Stimulated activated CD4-positive, alpha-beta T cell treated with anti-CD3 and anti-CD28 coated beads, TNF-alpha, amount 100 ng/mL, for 4 hours (primary cell): ENCODE data around the gene CNN2.

Experiments used
- DNase-seq, 3 experiments: peaks; one replicate each; pipeline ENCODE4 v3.0.0-alpha.2; 2020; ENCODE audit warnings: low read depth in 3 of 3

CNN2 gene

DNA sequence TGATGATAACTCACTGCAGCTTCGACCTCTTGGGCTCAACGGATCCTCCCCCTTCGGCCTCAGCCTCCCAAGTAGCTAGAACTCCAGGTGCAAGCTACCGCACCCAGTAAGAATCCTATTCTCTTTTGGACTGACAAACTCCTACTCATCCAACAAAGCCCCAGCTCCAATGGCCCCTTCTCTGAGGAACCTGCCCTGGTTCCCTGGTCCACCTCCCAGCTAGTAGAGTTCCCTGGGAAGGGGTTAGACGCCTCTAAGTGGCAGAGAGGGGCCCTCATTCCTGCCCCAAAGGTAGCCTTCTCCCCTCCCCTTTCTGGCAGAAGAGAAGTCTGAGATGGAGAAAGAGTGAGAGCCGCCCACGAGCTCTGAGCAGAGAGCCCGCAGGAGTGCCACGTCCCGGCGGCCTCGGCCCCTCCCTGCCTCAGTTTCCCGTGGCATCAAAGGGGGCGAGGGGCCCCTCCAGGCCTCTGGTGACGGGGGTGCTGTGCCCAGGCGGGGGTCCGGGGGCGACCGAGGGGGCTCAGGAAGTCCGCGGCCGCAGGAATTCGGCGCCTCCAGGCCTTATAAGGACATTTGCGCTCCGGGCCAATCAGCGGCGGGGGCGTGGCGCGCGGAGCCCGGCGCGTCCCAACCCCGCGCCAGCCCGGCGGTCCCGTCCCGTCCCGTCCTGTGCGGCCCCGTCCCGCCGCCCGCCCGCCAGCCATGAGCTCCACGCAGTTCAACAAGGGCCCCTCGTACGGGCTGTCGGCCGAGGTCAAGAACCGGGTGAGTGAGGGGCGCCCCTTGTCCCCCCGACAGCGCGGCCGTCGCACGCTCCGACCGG lies at the start of gene CNN2:
Gene CNN2, plus strand, starts transcription at position 649 of the 823 bp plus-strand sequence. Its CDS starts 54 bp downstream, at position 703.
- DNase-seq = peak in 1 of 3 experiments; percentile 54

DNA sequence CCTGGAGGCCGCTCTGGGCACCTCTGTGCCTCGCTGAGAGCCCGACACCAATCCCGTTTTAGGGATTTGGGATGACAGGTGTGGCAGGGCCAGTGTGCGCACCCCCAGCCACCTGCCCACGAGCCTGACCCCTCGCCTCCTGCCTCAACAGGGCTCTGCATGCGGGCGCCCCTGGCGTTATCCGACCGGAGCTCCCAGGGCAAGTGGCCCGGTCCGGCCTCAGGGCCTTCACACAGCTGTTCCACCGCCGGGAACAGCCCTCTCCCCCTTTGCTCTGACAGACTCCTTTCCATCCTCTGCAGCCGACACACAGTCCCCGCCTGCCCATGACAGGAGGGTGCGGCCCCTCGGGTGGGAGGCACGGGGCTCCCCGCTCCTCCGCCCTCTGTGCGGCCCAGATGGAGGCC lies 49.3 kb upstream of the CNN2 start:
- DNase-seq = no peak

DNA sequence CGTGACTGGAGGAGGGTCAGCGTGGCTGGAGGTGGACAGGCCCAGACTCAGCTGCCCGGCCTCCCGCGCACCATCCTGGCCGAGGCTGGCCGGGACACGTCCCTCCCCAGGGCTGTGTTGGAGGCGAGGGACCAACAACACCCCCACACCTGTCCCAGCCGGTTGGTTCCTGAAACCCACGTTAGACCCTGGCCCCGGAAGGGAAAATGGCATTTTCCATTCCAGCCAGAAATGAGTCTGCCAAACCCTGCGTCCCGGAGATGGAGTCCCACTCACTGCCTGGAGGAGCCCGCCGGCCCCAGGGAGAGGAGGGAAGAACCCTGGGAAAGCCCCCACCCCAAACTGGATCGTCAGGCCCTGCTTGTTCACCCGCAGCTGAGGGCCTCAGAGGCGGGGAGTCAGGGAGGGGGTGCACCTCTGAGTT lies 47.1 kb upstream of the CNN2 start:
- no peak for DNase-seq

DNA sequence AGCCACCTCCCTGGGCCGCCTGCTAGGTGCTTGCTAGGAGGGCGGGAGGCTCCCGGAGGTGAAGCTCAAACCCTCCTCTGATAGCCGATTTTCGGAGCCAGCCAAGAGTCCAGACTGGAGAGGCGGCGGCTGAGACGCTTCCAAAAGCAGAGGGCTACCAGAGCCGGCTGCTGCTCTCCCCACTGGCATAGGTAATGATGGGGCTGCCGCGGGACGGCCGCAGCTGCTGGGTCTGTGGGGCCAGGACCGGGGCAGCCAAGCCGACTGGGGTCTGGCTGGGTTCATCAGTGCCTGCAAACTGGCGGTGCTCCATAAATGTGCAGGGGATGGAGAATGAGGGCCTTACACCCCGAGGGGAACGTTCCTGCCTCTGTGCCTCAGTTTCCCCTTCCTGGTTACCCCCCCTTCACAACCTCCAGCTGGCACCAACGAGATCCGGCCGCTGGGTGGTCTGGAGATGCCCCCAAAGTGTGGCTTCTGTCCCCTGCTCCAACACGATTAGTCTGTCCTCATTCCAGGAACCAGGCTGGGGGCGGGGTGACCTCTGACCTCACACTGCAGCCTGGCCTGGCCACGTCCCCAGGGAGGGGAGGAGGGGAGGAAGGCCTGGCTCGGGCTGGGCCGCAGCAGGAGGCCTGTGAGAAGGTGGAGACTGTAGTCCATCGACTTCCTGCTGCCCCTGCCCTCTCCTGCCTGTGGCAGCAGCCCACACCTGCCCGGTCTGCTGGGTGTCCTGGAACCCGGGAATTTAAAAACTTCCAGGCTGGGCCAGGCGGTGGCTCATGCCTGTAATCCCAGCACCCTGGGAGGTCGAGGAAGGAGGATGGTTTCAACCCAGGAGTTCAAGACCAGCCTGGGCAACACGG lies 46.0 kb upstream of the CNN2 start:
- no peak for DNase-seq

DNA sequence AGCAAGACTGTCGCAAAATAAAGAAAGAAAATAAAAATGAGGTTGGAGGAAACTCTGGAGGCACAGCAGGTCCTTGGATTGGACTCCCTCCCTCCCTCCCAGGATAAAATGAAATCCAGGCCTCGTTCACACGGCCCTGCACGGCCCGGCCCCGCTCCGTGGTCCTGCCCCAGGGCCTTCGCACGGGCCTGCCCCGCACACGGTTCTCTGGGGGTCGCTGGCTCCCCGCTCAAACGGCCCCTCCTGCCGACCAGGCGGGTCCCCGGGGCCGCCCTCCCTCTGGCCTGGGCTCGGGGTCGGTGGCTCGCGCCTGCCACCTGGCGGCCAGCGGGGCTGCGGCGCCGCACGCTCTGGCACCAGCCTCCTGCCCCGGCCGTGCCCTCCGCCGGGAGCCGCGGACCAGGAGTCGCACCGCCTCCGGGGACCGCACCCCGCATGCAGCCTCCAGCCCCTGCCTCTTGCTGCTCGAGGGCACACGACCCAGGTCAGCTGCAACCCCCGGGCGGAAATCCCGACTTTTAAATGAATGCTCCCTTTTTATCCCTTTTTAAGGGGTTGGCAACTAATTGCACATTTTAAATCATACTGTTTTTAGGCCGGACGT lies 43.7 kb upstream of the CNN2 start:
- DNase-seq = peak; percentile 54 to 65 (median 58)

DNA sequence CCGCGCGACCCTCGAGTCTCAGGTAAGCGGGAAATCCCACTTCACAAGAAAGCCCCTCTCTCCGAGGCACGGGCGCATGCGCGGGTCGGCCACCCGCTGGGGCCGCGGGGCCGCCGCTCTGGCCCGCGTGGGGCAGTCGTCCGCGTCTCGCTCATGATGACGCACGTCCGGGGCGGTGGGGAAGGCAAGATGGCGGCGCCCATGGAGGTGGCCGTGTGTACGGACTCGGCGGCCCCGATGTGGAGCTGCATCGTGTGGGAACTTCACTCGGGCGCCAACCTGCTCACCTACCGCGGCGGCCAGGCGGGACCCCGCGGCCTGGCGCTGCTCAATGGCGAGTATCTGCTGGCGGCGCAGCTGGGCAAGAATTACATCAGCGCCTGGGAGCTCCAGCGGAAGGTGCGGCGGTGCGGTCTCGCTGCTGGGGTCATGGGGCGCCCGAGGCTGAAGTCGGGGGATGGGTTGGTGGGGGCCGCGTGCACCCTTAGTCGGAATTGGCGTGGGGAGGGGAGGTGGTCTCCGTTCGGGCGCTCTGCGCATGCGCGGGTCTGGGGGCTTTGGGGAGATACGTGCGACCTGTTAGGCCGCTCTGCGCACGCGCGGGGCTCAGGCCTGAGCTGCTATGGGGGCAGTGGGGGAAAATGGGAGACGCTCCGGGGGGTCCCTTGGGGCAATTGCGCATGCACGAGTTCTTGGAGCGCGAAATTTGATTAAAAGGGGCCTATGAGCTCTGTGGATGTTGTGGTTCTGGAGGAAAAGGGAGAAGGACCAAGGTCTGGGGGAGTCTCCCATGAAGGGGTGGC lies 42.0 kb upstream of the CNN2 start, which contains the start of gene WDR18:
Gene WDR18, plus strand, starts transcription at position 181 of the 803 bp plus-strand sequence. Its CDS starts 9 bp downstream, at position 190.
- peak; percentile 79 to 83 (median 81) for DNase-seq

DNA sequence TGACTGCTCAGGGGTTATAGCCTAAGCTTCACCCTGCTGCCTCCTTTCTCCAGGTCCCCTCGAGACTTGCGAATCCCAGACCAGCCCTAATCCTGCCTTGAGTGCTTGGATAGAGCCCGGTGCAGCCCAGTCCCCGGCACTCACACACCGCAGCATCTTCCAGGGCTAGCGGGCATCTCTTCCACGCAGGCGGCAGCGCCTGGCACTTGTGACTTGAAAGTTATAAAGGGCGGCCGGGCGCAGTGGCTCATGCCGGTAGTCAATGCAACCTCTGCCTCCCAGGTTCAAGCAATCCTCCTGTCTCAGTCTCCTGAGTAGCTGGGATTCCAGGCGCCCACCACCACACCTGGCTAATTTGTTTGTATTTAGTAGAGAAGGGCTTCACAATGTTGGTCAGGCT lies 40.3 kb upstream of the CNN2 start:
- DNase-seq = no peak

DNA sequence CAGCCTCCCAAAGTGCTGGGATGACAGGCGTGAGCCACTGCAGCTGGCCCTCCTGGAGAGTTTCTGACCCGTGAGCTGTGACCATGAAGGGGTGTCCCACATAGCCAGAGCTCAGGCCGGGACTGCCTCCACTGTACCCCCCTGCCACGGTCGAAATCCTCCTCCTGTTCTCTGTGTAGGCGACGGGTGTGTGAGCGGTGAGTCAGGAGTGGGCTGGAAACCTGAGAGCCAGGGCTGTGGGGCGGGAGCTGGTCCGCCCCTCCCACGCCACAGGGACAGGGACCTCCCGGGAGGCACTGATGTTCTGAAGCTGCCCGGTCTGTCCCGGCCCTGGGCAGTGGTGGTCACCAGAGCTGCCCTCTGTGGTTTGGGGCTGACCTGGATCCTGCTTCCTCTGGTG lies 38.3 kb upstream of the CNN2 start:
- DNase-seq = no peak

DNA sequence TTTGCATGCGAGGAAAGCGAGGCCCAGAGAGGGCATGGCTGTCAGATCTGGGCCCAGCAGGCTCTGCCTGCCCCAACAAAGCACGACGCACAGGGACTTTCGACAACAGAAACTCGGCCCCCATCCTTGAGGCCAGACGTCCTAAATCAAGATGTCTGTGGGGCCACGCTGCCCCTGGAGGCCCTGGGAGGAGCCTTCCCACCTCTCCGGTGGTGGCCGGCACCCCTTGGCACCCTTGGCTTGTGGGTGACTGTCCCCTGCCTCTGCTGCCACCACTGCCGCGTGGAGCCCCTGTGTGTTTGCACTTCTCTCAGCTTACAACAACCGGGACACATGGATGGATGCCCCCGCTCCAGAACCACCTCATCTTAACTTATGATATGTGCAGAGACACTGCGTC lies 37.9 kb upstream of the CNN2 start:
- DNase-seq = no peak

DNA sequence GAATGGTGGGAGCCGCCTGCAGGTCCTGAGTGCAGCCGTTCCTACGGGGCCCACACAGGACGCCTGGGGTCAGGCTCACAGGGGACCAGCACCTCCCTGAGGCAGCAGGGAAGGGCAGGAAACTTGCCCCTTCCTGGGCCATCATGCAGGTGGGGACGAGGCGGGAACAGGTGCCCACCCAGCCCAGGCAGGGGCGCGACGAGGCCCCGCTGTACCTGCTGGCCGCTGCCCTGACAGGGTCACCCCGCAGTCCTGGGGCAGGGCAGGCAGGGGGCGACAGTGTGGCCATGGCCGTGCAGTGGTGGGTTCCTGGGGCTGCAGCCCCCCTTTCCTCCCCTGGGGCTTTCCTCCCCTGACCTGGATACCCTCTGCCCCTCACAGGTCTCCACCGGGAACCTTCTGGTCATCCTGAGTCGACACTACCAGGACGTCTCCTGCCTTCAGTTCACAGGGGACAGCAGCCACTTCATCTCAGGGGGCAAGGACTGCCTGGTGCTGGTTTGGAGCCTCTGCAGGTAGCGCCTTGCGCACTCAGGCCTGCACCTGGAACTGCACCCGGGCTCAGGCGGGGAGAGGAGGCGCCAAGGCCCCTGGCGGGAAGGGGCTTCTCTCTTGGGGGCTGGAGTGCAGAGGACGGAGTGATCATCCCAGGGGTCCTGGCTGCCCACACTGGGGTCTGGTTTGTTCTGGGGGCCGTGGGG lies 36.9 kb upstream of the CNN2 start:
- DNase-seq = no peak

DNA sequence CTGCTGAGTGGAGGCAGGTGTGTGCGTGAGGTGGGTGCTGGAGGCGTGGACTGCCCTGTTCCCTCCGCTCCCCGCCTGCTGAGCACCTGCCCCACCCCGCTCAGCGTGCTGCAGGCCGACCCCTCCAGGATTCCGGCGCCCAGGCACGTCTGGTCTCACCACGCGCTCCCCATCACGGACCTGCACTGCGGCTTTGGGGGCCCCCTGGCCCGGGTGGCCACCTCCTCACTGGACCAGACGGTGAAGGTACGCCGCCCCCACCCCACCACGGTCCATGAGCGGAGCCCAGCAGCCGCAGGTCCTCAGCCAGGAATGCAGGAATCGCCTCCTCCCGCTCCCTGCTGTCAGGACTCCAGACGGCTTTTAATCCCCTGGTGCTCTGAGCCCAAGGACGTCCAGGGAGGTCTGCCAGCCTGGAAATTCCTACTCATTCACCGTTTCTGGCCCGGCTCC lies 36.3 kb upstream of the CNN2 start:
- no peak for DNase-seq

DNA sequence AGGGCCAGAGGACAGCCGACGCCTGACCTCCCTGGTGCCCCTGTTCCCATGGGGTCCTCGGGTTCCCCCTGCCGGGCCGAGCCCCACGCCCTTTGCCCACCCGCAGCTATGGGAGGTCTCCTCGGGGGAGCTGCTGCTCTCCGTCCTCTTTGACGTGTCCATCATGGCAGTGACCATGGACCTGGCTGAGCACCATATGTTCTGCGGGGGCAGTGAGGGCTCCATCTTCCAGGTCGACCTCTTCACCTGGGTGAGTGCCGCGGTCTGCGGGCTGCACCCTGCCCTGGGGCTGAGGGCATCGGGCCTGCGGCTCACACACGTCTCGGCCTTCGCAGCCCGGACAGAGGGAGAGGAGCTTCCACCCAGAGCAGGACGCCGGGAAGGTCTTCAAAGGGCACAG lies 35.7 kb upstream of the CNN2 start:
- DNase-seq = no peak

DNA sequence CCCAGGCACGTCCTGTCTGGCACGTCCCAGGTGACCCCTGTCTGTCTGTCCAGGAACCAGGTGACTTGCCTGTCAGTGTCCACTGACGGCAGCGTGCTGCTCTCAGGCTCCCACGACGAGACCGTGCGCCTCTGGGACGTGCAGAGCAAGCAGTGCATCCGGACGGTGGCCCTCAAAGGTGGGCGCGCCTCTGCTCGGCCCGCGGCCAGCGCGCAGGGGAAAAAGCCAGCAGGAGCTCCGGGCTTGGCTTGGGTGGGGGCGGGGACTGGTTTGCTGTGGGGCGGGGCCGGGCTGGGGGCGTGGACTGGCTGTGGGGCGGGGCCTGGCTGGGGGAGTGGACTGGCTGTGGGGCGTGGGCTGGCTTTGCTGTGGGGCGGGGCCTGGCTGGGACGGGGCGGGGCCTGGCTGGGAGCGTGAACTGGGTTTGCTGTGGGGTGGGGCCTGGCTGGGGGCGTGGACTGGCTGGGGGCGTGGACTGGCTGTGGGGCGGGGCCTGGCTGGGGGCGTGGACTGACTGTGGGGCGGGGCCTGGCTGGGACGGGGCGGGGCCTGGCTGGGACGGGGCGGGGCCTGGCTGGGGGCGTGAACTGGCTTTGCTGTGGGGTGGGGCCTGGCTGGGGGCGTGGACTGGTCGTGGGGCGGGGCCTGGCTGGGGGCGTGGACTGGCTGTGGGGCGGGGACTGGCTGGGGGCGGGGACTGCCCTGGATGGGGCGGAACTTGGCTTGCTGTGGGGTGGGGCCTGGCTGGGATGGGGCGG lies 35.1 kb upstream of the CNN2 start:
- DNase-seq = peak in 1 of 3 experiments; percentile 31

DNA sequence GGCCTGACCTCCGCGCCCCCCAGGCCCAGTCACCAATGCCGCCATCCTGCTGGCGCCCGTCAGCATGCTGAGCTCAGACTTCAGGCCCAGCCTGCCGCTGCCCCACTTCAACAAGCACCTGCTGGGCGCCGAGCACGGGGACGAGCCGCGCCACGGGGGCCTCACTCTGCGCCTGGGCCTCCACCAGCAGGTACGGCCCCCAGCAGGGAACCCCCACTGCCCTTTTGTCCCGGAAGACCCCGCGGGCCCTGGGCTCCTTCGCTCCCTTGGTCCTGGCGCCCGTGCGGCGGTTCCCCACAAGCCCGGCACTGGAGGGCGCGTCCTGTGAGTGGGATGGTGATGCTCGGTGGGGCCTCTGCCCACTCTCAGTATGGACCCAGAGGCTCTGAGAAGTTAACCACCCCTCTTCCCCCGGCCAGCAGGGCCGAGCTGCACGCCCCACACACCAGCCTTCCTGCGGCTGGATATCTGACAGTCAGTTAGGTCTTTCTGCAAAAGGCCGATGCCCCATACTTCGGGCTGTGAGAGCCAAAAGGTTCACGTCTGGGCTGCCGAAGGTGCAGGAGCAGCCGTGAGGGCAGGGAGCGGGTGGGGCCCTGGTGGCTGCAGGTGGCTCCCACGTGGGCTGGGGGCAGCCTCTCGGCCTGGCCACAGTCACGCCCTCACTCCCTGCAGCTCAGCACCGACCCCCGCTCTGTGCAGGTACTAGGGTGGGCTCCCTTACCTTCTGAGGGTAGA lies 34.3 kb upstream of the CNN2 start:
- DNase-seq = no peak

DNA sequence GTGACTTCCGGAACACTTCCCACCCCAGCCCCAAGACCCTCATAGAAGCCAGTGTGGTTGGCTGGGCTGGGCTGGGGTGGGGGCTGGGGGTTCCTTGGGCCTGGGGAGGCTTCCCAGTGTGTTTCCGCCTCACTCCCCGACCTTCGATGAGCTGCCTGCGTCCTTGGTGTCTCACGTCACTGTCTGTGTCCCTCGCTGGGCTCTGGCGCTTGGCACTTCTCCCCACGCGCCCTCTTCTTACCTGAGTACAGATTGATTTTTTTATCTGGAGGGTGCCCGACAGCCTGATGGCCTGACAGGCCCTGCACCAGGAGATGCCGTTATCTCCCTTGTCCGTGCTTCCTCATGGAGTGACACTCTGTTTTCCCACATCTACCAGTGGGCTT lies 33.7 kb upstream of the CNN2 start:
- DNase-seq = no peak

DNA sequence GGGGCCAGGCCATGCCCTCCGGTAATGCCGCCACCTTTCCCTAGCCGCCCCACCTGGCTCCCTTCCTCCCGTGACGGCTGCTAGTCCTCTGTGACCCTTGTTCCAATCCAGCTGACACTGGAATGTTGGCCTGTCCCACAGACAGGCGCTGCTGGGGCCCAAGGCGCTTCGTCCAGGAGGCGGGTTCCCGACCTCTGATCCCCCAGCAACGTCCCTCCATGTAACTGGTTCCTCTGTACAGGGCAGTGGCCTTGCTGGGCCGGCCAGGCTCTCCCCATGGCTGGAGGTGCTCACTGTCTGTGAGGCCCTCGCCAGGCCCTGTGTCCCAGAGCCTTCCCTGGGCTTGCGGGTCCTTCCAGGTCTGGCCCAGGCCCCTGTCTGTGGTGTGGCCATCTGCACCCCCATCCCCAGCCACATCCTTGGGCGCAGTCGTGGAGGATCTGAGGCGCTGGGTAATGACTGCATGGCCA lies 33.0 kb upstream of the CNN2 start:
- no peak for DNase-seq

DNA sequence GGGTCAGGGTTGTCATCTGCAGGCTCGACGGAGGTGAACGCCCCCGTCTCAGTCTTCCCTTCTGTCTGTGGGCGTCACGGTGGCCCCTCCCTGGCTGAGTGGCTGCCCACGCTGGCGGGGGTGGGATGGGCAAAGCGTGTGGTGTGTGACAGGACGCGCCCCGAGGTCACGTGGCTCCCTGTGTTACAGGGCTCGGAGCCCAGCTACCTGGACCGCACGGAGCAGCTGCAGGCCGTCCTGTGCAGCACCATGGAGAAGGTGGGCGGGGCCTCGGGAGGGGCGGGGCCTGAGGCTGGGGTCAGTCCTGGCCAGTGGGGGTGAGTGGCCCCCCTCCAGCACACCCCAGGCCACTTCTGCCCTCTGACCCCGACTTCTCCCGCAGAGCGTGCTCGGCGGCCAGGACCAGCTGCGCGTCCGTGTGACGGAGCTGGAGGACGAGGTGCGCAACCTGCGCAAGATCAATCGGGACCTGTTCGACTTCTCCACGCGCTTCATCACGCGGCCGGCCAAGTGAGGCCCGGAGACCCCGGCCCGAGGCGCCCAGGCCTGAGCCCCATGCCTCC lies 32.5 kb upstream of the CNN2 start:
- no peak for DNase-seq

DNA sequence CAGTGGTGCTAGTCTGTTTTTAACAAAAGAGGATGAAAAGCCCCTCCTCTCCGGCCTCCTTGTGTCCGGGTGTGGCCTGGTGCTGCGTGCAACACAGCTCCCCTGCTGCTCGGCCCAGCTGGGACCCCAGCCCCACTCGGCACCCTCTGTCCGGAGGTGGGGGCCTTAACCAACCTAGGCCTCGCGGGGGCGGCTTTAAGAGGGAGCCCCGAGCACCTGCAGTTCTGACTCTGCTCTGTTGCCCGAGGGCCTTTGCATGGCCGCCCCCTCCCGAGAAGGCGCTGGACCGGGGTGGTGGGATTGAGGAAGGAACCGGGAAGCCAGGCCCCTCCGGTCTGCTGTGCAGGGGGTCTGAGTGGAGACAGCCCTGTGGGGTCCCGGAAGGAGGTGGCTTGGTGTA lies 31.9 kb upstream of the CNN2 start:
- DNase-seq = no peak
